ENCODE data around the gene ZBTB16.

ZBTB16 gene

DNA sequence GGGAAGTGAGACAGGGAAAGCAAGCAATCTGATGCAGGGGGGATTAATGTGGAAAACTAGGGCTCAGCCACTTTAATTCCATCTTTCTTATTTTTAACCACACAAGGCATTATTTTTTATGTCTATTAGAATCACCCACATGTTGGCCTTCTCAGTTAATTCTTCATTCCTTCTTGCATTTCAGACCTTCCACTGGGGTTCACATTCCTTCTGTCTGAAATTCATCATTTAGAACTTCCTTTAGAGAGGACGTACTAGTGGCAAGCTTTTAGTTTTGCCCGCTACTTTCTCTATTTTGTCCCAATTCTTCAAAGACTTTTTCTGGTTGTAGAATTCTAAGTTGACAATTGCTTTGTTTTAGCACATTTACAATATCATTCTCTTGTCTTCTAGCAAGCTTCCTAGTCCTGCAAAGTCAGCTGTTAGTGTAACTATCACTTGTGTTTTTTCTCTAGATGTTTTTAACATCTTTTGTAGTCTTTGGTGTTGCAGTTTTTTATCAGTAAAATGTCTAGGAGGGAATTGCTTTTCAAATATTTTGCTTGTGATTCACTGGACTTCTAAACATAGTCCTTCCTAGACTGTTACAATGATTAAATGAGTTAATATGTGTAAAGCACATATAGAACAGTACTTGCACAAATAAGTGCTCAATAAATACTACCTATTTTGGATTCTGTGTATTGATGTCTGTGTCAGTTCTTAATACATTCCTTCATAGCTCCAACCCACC, 231.2 kb downstream of the ZBTB16 start:
- H3K36me3 Mint-ChIP-seq (ENCODE audit: low read depth): no peaks in the 10 kb centered on the region
- H3K27ac Mint-ChIP-seq: no peak overlapping the region
- H3K4me1 Mint-ChIP-seq (ENCODE audit: low read depth): no peaks in the 10 kb centered on the region
- no peaks in the 10 kb centered on the region for H3K9me3 Mint-ChIP-seq
- H3K4me3 Mint-ChIP-seq: no peak overlapping the region
- peaks cover 12% of the 10 kb centered on the region for H3K27me3 Mint-ChIP-seq

GRCh38 chr11:114291381-114291780, 231.9 kb downstream of the ZBTB16 start:
- no peaks in the 10 kb centered on the region for H3K36me3 Mint-ChIP-seq (ENCODE audit: low read depth)
- no peaks in the 10 kb centered on the region for H3K9me3 Mint-ChIP-seq
- H3K27me3 Mint-ChIP-seq: peaks cover 12% of the 10 kb centered on the region
- H3K4me3 Mint-ChIP-seq: no peak overlapping the region
- H3K4me1 Mint-ChIP-seq (ENCODE audit: low read depth): no peaks in the 10 kb centered on the region
- H3K27ac Mint-ChIP-seq: no peak overlapping the region

DNA sequence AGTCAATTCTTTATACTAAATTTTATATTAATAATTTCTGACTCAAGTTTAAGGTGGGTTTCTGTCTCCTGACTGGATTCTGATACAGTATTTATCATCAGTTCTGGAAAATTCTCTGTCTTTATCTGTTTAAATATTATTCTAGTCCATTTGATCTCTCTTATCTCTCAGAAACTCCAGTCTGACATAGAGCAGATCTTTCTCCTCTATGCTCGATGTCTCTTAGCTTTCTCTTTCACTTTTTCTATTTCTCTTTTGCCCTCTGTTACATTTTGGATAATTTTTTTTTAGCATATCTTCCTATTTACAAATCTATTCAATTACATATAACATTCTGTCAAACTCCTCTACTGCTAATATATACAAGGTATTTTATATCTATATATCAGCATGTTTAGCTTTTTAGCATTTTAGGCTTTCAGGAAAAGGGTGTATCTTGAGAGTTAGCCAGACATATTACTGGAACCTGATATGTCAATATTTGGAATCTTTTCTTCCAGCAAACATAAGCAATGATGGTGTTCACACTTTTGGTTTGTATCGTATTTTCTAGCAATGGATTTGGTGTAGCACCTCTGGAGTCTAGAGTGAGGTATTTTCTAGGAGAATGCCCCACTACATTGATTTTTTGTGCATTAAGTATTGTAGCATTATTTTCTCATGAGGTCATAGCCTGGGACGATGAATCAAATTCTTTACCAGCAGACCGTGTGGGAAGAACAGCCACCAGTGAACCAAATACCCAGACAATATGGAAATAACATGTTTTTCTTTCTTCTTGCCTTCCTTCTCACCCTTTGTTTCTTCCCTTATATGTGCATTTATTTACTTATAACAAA, 232.6 kb downstream of the ZBTB16 start:
- Mint-ChIP-seq H3K4me3 (no peak overlapping the region), H3K4me1 (ENCODE audit: low read depth) (no peaks in the 10 kb centered on the region), H3K9me3 (no peaks in the 10 kb centered on the region), H3K36me3 (ENCODE audit: low read depth) (no peaks in the 10 kb centered on the region), H3K27me3 (peaks cover 12% of the 10 kb centered on the region), H3K27ac (no peak overlapping the region)

DNA sequence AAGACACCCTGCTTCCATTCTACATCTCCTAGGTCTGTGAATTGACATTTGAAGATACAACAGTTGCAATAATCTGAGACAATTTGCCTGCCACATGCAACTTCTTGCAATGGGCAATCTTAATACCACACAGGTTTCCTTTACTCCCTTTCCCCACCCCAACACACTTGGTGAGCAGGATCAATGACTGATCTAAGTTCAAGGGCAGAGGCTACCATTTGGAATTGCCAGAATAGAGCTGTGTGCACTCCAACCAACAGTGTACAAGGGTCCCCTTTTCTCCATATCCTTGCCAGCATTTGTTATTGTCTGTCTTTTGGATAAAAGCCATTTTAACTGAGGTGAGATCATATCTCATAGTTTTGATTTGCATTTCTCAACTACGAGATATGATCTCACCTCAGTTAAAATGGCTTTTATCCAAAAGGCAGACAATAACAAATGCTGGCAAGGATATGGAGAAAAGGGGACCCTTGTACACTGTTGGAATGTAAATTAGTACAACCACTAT, 233.7 kb downstream of the ZBTB16 start:
- no peak overlapping the region for H3K4me3 Mint-ChIP-seq
- H3K27ac Mint-ChIP-seq: no peak overlapping the region
- H3K4me1 Mint-ChIP-seq (ENCODE audit: low read depth): no peaks in the 10 kb centered on the region
- peaks cover 16% of the 10 kb centered on the region for H3K27me3 Mint-ChIP-seq
- H3K36me3 Mint-ChIP-seq (ENCODE audit: low read depth): no peaks in the 10 kb centered on the region
- no peaks in the 10 kb centered on the region for H3K9me3 Mint-ChIP-seq

- no peak within 1 kb of the TSS for H3K4me3 Mint-ChIP-seq
- H3K27me3 Mint-ChIP-seq: peaks cover 15% of the 10 kb centered on the region
- peaks cover 9% of the 10 kb centered on the region for H3K9me3 Mint-ChIP-seq
- H3K4me1 Mint-ChIP-seq (ENCODE audit: low read depth): no peaks in the 10 kb centered on the region
- H3K27ac Mint-ChIP-seq: no peak within 1 kb of the TSS
- H3K36me3 Mint-ChIP-seq (ENCODE audit: low read depth): no peaks in the 10 kb centered on the region
Observed at GRCh38 chr11:114295676-114296604, 236.4 kb downstream of the ZBTB16 start, which contains the start of gene NNMT. NNMT (plus strand) TSS chr11:114296399; CDS start chr11:114296557, 158 bp downstream.

DNA sequence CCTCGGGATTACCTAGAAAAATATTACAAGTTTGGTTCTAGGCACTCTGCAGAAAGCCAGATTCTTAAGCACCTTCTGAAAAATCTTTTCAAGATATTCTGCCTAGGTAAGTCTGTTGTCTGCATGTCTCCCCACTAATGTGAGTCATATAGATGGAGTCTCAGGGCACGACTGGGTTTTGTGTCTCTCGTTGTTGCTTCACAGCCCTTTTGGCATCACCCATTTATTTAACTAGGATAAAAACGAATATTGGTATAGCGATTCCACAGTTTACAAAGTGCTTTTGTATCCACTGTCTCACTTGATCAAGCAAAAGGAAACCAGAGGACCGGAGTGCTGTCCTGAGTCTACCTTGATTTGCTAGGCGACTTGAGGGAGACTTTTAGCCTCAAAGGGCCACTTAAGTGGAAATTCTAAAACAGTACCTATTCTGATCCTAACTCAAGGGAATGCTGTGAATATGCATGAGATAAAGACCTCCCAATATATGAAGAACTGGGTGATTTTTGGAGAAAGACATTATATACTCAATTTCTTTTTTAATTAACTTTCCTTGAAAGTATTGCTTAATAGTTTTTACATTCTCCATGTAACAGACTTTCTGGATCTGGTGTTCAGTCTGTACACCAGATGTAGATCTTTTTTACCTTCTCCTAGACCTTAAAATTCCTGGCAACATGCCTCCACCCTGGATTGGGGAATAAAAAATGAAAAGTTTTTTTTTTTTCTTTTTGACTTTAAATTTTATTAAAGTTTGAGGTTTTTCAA, 237.3 kb downstream of the ZBTB16 start:
- no peaks in the 10 kb centered on the region for H3K36me3 Mint-ChIP-seq (ENCODE audit: low read depth)
- peaks cover 17% of the 10 kb centered on the region for H3K27me3 Mint-ChIP-seq
- no peaks in the 10 kb centered on the region for H3K4me1 Mint-ChIP-seq (ENCODE audit: low read depth)
- H3K9me3 Mint-ChIP-seq: peaks cover 9% of the 10 kb centered on the region
- no peak overlapping the region for H3K27ac Mint-ChIP-seq
- H3K4me3 Mint-ChIP-seq: no peak overlapping the region

- H3K36me3 Mint-ChIP-seq (ENCODE audit: low read depth): no peaks in the 10 kb centered on the region
- H3K4me3 Mint-ChIP-seq: no peak overlapping the region
- H3K27me3 Mint-ChIP-seq: peaks cover 14% of the 10 kb centered on the region
- H3K27ac Mint-ChIP-seq: no peak overlapping the region
- H3K4me1 Mint-ChIP-seq (ENCODE audit: low read depth): no peaks in the 10 kb centered on the region
- H3K9me3 Mint-ChIP-seq: peaks cover 13% of the 10 kb centered on the region
Observed at GRCh38 chr11:114297806-114298709, 238.5 kb downstream of the ZBTB16 start.

- no peaks in the 10 kb centered on the region for H3K36me3 Mint-ChIP-seq (ENCODE audit: low read depth)
Observed at GRCh38 chr11:114298710-114299109, 239.2 kb downstream of the ZBTB16 start.

More at GRCh38 chr11:114298710-114299109, 239.2 kb downstream of the ZBTB16 start:
- no peak overlapping the region for H3K27ac Mint-ChIP-seq
- H3K9me3 Mint-ChIP-seq: peaks cover 13% of the 10 kb centered on the region
- peaks cover 14% of the 10 kb centered on the region for H3K27me3 Mint-ChIP-seq
- H3K4me3 Mint-ChIP-seq: no peak overlapping the region
- no peaks in the 10 kb centered on the region for H3K4me1 Mint-ChIP-seq (ENCODE audit: low read depth)

All from stimulated activated naive CD8-positive, alpha-beta T cell treated with anti-CD3 and anti-CD28 coated beads, Interleukin-15, Interleukin-2, amounts not matched to agents 100 ng/mL and 50 ng/mL, for 24 hours (primary cell).